GM12878 (cell line): ENCODE results near the gene SLC1A2. TPM values are rescaled to one million over a fixed set of nuclear protein-coding genes. Genes with fewer than 3 reads are reported as not detected.

Experiments used
- ATAC-seq: fragments of 200-7000 bp; cut with Tn5 transposase; 3 replicates; pipeline ENCODE4 v1.9.1; 2020; ENCODE audit warnings: mild to moderate bottlenecking, moderate library complexity
- BruUV-seq: library from RNA; stranded (reverse); fragments of 400-500 nt; replicated peaks from 2 replicates; lab custom pipeline; 2021; lab: Mats Ljungman, UMichigan
- CTCF ChIA-PET: fragments of 300-600 bp; sonication (Branson Sonifier 250); formaldehyde crosslinking; extraction: SDS; loops from one replicate; lab custom pipeline; 2021; ENCODE audit warnings: inconsistent platforms; lab: Yijun Ruan, JAX
- POLR2A ChIA-PET: fragments of 350-600 bp; formaldehyde crosslinking; extraction: SDS; loops from one replicate; lab custom pipeline; 2021; ENCODE audit warnings: inconsistent platforms; lab: Charles Lee
- RAD21 ChIA-PET: fragments of 300-600 bp; sonication (Branson Sonifier 250); formaldehyde crosslinking; loops from one replicate; lab custom pipeline; 2023; ENCODE audit warnings: antibody characterized with exemption; ENCODE audit not compliant: unreplicated experiment; lab: Charles Lee
- SMC1A ChIA-PET: fragments of 300-600 bp; sonication (Branson Sonifier 250); formaldehyde crosslinking; loops from one replicate; lab custom pipeline; 2023; ENCODE audit not compliant: unreplicated experiment, uncharacterized antibody; lab: Charles Lee
- DNase-seq: peaks from one replicate; pipeline ENCODE4 v3.0.0-alpha.2; 2011; ENCODE audit warnings: low read depth, low spot score
- FAIRE-seq: peaks from 3 replicates; lab custom pipeline; 2011; peaks lifted over from hg19 to GRCh38; lab: Jason Lieb, UNC
- H2AFZ ChIP-seq: 2 replicates; pipeline ENCODE4 v1.6.0; 2011; ENCODE audit warnings: low read depth, low read length, control low read depth; ENCODE audit not compliant: control insufficient read depth
- H3K27ac ChIP-seq: 2 replicates; pipeline ENCODE4 v1.5.1; 2011; ENCODE audit warnings: control low read depth; ENCODE audit not compliant: control insufficient read depth, insufficient read depth
- H3K27me3 ChIP-seq, 2 experiments: replicated peaks in 1 of 2; 2 replicates each; pipeline versions ENCODE4 v1.6.0 to v1.6.1; 2011; ENCODE audit warnings: low read length in 1 of 2; ENCODE audit not compliant: control insufficient read depth in 2 of 2, insufficient read depth in 2 of 2
- H3K36me3 ChIP-seq, 2 experiments: 2 replicates each; pipeline ENCODE4 v1.5.1; 2011; ENCODE audit warnings: low read length in 1 of 2; ENCODE audit not compliant: control insufficient read depth in 2 of 2, insufficient read depth in 2 of 2
- H3K4me1 ChIP-seq: 2 replicates; pipeline ENCODE4 v1.6.1; 2011; ENCODE audit warnings: mild to moderate bottlenecking, low read length, moderate library complexity, mixed read lengths; ENCODE audit not compliant: control insufficient read depth, insufficient read depth
- H3K4me2 ChIP-seq: 2 replicates; pipeline ENCODE4 v1.6.0; 2011; ENCODE audit warnings: control low read depth; ENCODE audit not compliant: control insufficient read depth, insufficient read depth
- H3K4me3 ChIP-seq: fragments of 200-600 bp; sonication (generic); 2 replicates; pipeline ENCODE4 v1.5.1; 2016
- H3K79me2 ChIP-seq: 2 replicates; pipeline ENCODE4 v1.6.0; 2011; ENCODE audit warnings: low read length; ENCODE audit not compliant: control insufficient read depth, insufficient read depth
- H3K9ac ChIP-seq: 2 replicates; pipeline ENCODE4 v1.8.0; 2011; ENCODE audit warnings: low read length, control low read depth, mixed read lengths; ENCODE audit not compliant: control insufficient read depth, insufficient read depth
- H3K9me3 ChIP-seq: replicated peaks from 3 replicates; pipeline ENCODE4 v1.5.1; 2011; ENCODE audit warnings: mild to moderate bottlenecking, low read length; ENCODE audit not compliant: control insufficient read depth, insufficient read depth
- H4K20me1 ChIP-seq: 2 replicates; pipeline ENCODE4 v1.6.0; 2011; ENCODE audit not compliant: control insufficient read depth, insufficient read depth
- CHD4 ChIP-seq: fragments of 200-600 bp; sonication (generic); IDR thresholded peaks from 2 replicates; pipeline ENCODE4 v1.6.1; 2016; ENCODE audit warnings: mild to moderate bottlenecking
- JUNB ChIP-seq: IDR thresholded peaks from 2 replicates; pipeline ENCODE4 v1.6.1; 2016; ENCODE audit warnings: antibody characterized with exemption, mild to moderate bottlenecking
- MEF2A ChIP-seq: IDR thresholded peaks from 2 replicates; pipeline ENCODE4 v1.6.1; 2011; ENCODE audit warnings: low read depth, mild to moderate bottlenecking, low read length, moderate library complexity; ENCODE audit not compliant: insufficient read depth
- MTA2 ChIP-seq: fragments of 450-650 bp; IDR thresholded peaks from 2 replicates; pipeline ENCODE4 v1.6.1; 2016; ENCODE audit warnings: low read depth, mild to moderate bottlenecking, moderate library complexity
- MYC ChIP-seq: IDR thresholded peaks from 2 replicates; pipeline ENCODE4 v1.6.1; 2011; ENCODE audit warnings: mild to moderate bottlenecking, low read length, moderate library complexity, inconsistent platforms; ENCODE audit not compliant: insufficient read depth, insufficient replicate concordance, insufficient read length, severe bottlenecking
- NFIC ChIP-seq: IDR thresholded peaks from 2 replicates; pipeline ENCODE4 v1.6.1; 2012; ENCODE audit warnings: low read depth, mild to moderate bottlenecking, inconsistent platforms, low read length, moderate library complexity
- SIN3A ChIP-seq: IDR thresholded peaks from 2 replicates; pipeline ENCODE4 v1.6.1; 2012; ENCODE audit warnings: low read depth, low read length, improper control_type of control experiment
- SIX5 ChIP-seq: IDR thresholded peaks from 2 replicates; pipeline ENCODE4 v1.6.1; 2011; ENCODE audit warnings: mild to moderate bottlenecking, low read depth, low read length, moderate library complexity; ENCODE audit not compliant: severe bottlenecking
- TARDBP ChIP-seq: IDR thresholded peaks from 2 replicates; pipeline ENCODE4 v1.6.1; 2016; ENCODE audit warnings: borderline replicate concordance
- TBL1XR1 ChIP-seq: IDR thresholded peaks from 2 replicates; pipeline ENCODE4 v1.6.1; 2012; ENCODE audit warnings: low read depth, low read length, improper control_type of control experiment
- TCF12 ChIP-seq: IDR thresholded peaks from 2 replicates; pipeline ENCODE4 v1.6.1; 2011; ENCODE audit warnings: low read depth, mild to moderate bottlenecking, low read length
- TCF3 ChIP-seq: IDR thresholded peaks from 2 replicates; pipeline ENCODE4 v1.6.1; 2012; ENCODE audit warnings: low read depth, mild to moderate bottlenecking, low read length, borderline replicate concordance; ENCODE audit not compliant: insufficient read depth
- YY1 ChIP-seq: IDR thresholded peaks from 2 replicates; pipeline ENCODE4 v1.6.1; 2011; ENCODE audit warnings: low read depth, mild to moderate bottlenecking, low read length
- ZNF207 ChIP-seq: fragments of 450-650 bp; IDR thresholded peaks from 2 replicates; pipeline ENCODE4 v1.6.1; 2014; ENCODE audit warnings: antibody characterized with exemption, mild to moderate bottlenecking, borderline replicate concordance
- WGBS: methylation state at CpG from one replicate; pipeline ENCODE4 v1.1.6; 2016; ENCODE audit warnings: low lambda C conversion rate; ENCODE audit not compliant: insufficient replicate concordance, insufficient coverage; ENCODE audit errors: missing lambda C conversion rate; 5-methylcytosine and 5-hydroxymethylcytosine counted together
- in situ Hi-C: fragments of 300-500 bp; cut with MboI; formaldehyde crosslinking; loops from 9 replicates; pipeline ENCODE4 v1.14.3; 2018; ENCODE audit warnings: mixed read lengths
- intact Hi-C: fragments of 100-400 bp; cut with micrococcal nuclease; formaldehyde crosslinking; loops from one replicate; pipeline ENCODE4 v1.14.2; 2022; ENCODE audit not compliant: unreplicated experiment
- polyA plus RNA-seq, 11 experiments: library from polyadenylated mRNA; depleted of rRNA in 4 of 11; unstranded in 6 of 11; stranded (reverse) in 5 of 11; fragments of >200 nt; fragmentation: Nextera tagmentation in 4 of 11; fragmentation: Illumina TruSeq in 1 of 11; extraction: Ambion mirVana in 4 of 11; extraction: Trizol in 1 of 11; gene quantifications; 1 replicate in 1 of 11; 2 replicates in 10 of 11; pipeline versions ENCODE4 v1.2.1 to v1.2.3, GENCODE V29; 2011 to 2016; ENCODE audit warnings: inconsistent platforms in 2 of 11, missing spikeins in 2 of 11, low read depth in 1 of 11
- total RNA-seq, 4 experiments: library from RNA; depleted of rRNA in 3 of 4; stranded (reverse); fragments of >200 nt in 3 of 4; fragmentation: Illumina TruSeq in 1 of 4; extraction: Trizol in 1 of 4; gene quantifications; 2 replicates each; pipeline versions ENCODE4 v1.2.1 to v1.2.3, GENCODE V29; 2013 to 2021
- TF ChIP-seq, protein P1 (sequence below): IDR thresholded peaks from 2 replicates; pipeline ENCODE4 v1.6.1; 2011; ENCODE audit warnings: low read depth, mild to moderate bottlenecking, low read length, moderate library complexity, borderline replicate concordance; ENCODE audit errors: extremely low read depth

SLC1A2 gene
- total and polyA plus RNA-seq, 10 of the 15 experiments (the other 5 are each of a cell fraction or from before 2014, with no cell fraction given): 0.01 to 0.84 (median 0.22) TPM; not detected in 1

DNA sequence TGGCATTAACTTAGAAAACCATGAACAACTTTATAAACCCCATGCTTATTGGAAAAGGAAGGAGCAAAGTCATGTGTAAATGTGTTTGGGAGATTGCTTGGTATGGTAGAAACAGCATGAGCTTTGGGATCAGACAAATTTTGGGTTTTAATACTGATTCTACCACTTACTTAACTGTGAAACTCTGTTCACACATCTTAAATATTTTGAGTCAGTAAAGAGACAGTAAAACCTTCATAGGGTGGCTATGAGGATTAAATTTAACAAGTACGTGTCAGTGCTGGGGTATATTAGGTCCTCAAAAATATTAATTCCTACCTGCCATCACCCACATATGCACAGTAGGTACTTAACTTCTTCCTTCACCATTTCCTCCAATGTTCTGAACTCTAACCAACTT is 183.9 kb downstream of the SLC1A2 start:
- CTCF ChIA-PET: interaction anchor here (1.0 to 11.7 kb wide), 14 partner anchors 17 to 309 kb away, joined by 3 to 98 read pairs (median 6); no protein-coding TSS in a partner anchor
- no peak for DNase-seq
- intact Hi-C loops (loop anchor here (5.0 kb wide), 1 partner anchor 88 kb away; no protein-coding TSS in a partner anchor), in situ Hi-C loops (loop anchor here (5.0 kb wide), 2 partner anchors 238 to 313 kb away; no protein-coding TSS in a partner anchor)
- RAD21 ChIA-PET: interaction anchor here (0.6 to 7.4 kb wide), 11 partner anchors 10 to 311 kb away, joined by 3 to 79 read pairs (median 4); no protein-coding TSS in a partner anchor
- Histone ChIP-seq H3K27me3 (no peaks in the 10 kb centered on the region), H3K36me3 (no peaks in the 10 kb centered on the region), H3K4me1 (peaks cover 19% of the 10 kb centered on the region), H3K4me2 (no peak overlapping the region), H3K9me3 (no peaks in the 10 kb centered on the region; the same call in 2 of the 3 replicates), H4K20me1 (no peaks in the 10 kb centered on the region), H3K9ac (no peak overlapping the region), H3K79me2 (no peaks in the 10 kb centered on the region), H3K4me3 (no peak overlapping the region), H3K27ac (no peak overlapping the region), H2AFZ (no peak overlapping the region)
- no TSS peak for BruUV-seq
- 27% methylated on average over 1 of the region's 1 CpG for WGBS
- POLR2A ChIA-PET: no interaction called here
- no peak for FAIRE-seq
- no peak for ATAC-seq
- SMC1A ChIA-PET: interaction anchor here (0.6 to 6.5 kb wide), 17 partner anchors 7 to 310 kb away, joined by 3 to 64 read pairs (median 4); no protein-coding TSS in a partner anchor
- TF ChIP-seq TCF3 (no peak), ZNF207 (no peak), TCF12 (no peak), TARDBP (no peak), MYC (no peak), MTA2 (no peak), TBL1XR1 (no peak), CHD4 (no peak), MEF2A (no peak), NFIC (no peak), YY1 (no peak), JUNB (no peak), SIX5 (no peak), SIN3A (no peak)
- TF ChIP-seq, protein P1, sequence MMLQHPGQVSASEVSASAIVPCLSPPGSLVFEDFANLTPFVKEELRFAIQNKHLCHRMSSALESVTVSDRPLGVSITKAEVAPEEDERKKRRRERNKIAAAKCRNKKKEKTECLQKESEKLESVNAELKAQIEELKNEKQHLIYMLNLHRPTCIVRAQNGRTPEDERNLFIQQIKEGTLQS: no peak
